NCI-H1436 treated with DMSO at 0.1 percent for 48 hours (cell line): ENCODE data around the gene PNLIPRP1.

ENCODE experiments used
- DNase-seq: peaks from one replicate; lab custom pipeline; 2025; lab: John Stamatoyannopoulos, UW

The PNLIPRP1 gene

DNA sequence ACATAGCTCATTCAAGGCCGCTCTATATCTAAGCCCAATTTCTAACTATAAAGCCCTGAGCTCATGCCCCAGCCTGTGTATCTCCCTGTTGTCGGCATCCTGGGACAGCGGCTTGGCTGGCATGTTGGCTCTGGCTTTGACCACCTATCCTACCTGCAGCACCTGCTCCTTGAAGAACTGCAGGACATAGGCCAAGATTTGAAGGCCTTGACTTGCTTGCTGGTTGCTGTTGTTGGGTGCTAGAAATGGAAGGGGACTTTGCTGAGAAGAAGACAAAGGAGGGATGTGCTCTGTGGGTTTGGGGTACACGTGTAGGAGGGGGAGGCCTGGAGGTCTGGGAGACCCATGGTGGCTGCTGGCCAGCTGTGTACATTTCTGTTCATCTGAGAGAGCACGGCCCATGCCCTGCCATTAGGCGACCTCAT is 41.1 kb downstream of the PNLIPRP1 start:
- no peak for DNase-seq

DNA sequence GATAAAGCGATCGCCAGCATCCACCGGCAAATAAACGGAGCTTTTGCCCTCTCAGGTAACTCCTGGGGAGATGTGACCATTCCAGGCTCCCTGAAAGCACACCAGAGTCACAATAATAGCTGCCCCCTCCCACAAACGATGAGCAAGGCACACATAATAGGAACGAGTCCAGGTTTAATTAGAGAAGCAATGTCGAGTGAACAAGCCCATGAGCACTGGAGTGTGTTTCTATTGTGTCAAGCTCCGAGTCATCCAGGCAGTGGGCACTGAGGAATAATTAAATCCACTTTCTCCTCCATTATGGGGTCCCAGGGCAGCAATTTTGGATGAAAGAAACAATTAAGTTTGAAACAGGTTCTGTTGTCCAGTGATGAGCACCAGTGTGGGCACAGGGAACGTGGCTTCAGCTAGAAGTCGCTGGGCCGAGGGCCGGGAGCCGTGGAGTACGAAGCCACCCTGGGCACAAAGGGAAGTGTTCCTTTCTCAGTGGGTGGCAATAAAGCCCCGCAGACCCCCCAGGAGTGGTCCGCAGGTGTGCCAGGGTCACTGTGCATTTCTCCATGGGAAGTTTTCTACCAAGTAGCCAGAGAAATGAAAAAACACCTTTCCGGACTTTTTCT is 41.9 kb downstream of the PNLIPRP1 start:
- DNase-seq = no peak

DNA sequence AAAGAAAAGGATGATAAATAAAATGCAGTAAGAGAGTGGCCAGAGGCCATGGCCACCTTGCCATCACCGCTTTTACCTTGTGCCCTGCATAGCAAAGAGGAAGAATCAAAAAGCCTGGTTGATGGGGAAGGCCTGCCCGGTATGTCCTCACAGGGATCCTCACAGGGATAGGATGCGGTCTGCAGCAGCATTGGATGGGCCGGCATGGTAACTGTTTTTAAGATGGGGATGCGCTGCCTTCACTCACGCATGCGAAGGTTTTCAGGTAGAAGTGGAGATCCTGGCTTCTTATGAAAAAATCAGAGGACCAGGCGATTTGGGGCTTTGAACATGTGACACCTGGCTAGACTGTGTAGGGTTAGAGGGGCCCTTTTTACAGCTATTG is 42.4 kb downstream of the PNLIPRP1 start:
- DNase-seq = no peak

DNA sequence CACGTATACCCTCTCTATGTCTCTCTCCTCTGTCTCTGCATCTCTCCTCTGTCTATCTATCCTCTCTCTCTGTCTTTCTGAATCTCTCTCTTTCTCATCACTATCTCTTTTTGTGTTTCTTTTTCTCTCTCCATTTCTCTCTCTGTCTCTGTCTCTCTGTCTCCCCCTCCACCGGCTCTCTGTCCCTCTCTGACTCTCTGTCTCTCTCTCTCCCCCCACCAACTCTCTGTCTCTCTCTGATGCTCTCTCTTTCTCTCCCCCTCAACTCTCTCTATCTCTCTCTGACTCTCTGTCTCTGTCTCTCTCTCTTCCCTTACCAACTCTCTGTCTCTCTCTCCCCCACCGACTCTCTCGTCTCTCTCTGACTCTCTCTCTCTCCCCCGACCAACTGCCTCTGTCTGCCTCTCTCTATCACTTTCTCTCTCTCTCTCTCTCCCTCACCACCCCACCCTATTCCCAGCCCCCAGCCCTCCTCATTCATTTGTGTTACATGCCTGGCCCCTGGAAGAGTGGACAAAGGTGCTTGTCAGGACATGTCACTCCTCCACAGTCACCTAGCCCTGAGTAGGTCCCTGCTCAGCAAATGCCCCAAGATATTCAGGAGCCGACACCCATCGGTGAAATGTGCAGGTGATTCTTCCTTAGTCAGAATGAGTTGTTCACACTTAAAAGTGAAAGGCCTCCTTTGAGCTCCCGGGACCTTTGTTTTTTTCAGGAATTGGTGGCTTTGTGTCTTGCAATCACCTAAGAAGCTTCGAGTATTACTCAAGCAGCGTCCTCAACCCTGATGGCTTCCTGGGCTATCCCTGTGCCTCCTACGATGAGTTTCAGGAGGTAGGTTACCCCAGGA is 43.6 kb downstream of the PNLIPRP1 start:
- no peak for DNase-seq

DNA sequence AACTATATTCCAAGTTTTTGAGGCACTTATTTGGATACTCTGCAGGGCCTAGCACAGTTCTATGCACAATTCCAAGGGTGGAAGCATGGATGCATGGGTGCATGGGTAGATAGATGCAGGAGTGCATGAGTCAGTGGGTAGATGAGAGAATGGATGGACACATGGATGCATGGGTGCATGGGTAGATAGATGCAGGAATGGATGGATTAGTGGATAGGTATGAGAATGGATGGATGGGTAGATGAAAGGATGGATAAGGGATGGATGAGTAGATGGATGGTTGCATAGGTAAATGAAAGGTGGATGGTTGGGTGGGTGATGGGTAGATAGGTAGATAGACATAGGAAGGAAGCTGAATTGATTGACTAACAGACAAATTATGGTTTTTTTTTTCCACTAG is 45.6 kb downstream of the PNLIPRP1 start:
- no peak for DNase-seq

DNA sequence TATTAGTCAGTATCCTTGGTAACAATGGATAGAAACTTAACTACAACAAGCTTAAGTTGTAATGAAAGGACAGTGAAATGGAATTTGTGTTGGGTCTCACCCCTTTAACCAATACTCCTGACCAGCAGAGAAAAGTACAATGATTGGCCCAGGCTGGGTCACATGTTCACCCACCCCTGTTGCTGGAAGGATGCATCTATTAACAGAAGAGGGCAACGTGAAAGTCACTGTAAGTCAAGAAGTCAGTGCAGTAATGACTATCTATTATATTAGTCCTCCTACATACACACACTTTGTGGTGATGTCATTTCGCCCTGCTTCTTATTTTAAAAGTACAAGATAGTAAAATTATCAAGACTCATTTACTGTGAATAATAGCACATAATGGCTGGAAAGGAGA is 46.2 kb downstream of the PNLIPRP1 start:
- DNase-seq = no peak

DNA sequence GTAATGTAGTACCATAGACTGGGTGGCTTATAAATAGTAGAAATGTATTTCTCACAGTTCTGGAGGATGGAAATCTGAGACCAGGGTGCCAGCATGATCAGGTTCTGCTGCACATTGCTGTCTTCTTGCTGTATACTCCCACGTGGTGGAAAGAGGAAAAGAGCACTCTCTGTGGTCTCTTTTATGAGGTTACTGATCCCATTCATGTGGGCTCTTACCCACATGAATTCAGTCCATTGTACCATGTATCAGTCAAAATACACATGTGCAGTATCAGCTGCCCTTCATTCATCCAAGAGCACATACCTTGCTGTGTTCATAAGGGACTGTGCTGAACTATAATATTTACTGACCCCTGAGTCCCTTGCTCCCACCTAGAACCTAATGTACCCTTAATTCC is 47.1 kb downstream of the PNLIPRP1 start:
- no peak for DNase-seq

DNA sequence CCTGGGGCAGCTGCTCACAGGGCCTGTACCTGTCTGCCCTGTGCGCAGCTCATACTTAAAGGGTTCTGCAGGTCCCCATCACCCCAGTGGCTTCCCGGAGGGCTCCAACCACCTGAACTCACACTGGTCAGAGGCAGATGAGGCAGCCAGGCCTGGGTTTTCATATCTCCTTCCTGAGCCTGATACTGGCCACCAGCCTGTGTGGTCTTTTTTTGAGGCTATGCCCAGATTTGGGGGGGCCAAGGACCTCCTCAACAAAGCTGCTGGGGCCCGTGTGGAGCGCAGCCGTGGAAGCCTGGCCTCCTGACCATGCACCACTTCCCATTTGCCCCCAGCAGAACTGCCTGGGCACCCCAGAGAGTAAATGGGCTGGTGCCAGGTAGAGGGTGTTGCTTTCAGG is 55.7 kb downstream of the PNLIPRP1 start:
- DNase-seq = no peak

DNA sequence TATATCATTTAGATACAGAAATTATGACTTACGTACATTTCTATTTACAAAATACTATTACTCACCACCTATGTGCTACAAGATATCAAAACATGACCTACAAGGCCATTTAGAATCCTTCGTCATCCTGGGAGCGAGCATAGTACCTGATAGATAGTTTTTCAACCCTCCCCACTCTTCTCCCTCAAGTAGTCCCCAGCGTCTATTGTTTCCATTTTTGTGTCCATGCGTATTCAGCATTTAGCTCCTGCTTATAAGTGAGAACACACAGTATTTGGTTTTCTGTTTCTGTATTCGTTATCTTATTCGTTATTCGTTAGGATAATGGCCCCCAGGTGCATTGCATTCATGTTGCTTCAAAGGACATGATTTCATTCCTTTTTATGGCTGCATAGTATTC is 58.1 kb downstream of the PNLIPRP1 start:
- no peak for DNase-seq

DNA sequence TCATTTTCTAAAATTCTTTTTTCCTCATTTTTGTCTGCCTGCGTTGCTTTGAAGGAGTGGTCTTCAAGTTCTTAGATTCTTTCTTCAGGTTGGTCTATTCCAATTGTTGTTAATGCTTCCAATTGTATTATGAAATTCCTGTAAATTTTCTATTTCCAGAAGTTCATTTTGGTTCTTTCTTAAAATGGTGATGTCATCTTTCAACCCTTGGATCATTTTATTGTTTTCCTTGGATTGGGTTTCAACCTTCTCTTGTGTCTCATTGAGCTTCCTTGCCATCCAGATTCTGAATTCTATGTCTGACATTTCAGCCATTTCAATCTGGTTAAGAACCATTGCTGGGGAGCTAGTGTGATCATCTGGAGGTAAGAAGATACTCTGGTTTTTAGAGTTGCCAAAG is 63.1 kb downstream of the PNLIPRP1 start:
- DNase-seq = no peak

DNA sequence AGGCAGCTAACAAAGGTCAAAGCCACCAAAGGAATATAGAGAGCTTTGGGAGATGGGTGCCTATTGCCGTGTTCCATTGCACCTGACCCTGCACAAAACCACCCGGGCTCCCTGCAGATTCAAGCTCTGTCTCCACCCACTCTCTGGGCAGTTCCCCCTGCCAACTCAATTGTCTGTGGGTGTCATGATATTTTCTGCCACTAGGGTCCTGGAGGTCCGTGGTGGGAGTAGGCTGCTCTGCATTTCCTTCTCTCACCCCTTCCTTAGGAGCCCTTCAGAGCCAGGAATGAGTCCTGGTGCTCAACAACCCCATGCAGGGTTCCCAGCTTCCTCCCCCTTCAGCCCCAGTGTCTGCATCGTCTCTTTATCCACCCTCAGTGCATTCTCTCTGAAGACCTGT is 64.1 kb downstream of the PNLIPRP1 start:
- DNase-seq = no peak

DNA sequence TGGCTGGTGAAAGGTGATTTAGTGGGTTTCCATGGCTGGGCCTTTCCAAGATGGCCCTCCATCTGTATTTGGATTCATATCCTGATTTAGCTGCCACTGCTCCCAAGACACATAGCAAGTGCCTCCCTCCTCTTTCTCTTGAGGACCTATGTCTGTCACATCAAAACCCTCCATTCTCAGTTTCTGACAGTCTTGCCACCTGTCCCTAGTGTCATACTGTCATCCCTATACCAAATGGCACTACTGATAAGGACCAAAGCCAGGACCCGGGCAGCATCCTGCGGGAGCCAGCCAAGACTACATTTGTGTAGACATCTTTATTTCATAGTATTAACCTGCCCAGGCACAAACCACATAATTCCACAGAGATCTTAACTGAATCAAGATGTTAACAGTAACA is 64.8 kb downstream of the PNLIPRP1 start:
- no peak for DNase-seq

DNA sequence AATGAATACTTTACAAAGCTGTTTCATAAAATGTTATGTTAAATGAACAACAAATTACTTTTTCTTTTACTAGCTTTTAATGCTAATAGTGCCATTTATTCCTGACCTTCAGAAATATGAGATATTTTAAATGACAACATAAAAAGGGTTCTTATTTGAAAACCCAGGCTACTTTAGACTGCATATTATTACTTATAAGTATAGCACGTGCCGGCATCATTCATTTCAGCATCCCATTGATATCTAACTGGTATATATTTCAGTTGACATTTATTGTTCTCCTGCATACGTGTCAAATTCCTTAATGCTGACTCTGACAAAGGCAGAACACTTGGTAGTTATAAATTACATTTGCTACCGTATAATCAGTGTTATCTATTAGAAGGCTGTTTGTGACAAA is 65.3 kb downstream of the PNLIPRP1 start:
- no peak for DNase-seq

DNA sequence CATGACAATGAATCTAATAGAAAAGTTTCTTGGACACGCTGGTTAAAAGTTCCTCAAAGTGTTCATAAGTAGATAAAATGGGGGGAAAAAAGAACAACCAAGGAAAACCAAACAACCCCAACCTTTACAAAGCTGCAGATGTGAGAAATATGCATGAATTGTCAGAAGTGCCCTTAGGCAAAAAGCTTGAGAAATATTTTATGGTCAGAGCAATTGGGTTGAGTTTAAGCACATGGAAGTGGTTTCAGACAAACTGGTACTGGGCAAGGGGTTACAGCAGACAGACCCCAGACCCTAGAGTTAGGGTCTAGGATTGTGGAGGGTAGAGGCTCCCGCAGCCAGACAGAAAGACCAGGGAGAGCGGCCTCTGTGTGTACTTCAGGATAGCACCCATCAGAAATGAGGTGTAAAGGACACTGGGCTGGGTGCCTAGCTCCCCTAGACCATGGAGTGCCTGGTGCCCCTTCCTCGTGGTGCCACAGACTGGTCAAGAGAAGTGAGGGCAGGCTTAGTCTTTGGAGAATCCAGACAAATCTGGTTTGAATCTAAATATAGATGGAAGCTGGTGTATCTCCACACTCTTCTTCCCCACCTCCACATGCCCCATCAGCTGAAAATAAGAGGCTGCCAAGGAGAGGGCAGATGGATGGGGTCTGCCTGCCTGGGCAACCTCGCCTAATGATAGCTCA is 67.2 kb downstream of the PNLIPRP1 start:
- no peak for DNase-seq
